ENCODE data around the gene PLCG2.

GRCh38 chr16:81818568-81818896 is 39.4 kb downstream of the PLCG2 start:
- TF ChIP-seq EZH2 (IDR thresholded peaks at IDR 0.05) (no peak), POLR2AphosphoS5 (IDR thresholded peaks at IDR 0.05; ENCODE audit: borderline replicate concordance, low read depth, low read length) (no peak), FOXP2 (optimal IDR thresholded peaks at IDR 0.05; ENCODE audit: control extremely low read depth, extremely low read length, insufficient read depth) (no peak)

All from SK-N-MC (cell line).